NCI-H2171 treated with DMSO at 0.1 percent for 48 hours (cell line): ENCODE data around the gene CMSS1.

Experiments
- DNase-seq: peaks from one replicate; lab custom pipeline; 2025; lab: John Stamatoyannopoulos, UW

Gene CMSS1

GRCh38 chr3:100149130-100149529 is 331.5 kb downstream of the CMSS1 start:
- peak; percentile 38 for DNase-seq

GRCh38 chr3:100149713-100150415 is 332.2 kb downstream of the CMSS1 start:
- no peak for DNase-seq

- DNase-seq, result no peak
These were observed 332.8 kb downstream of the CMSS1 start for GRCh38 chr3:100150473-100150872.

- no peak for DNase-seq
These were observed 333.5 kb downstream of the CMSS1 start for GRCh38 chr3:100151024-100151707.

- DNase-seq, result no peak
These were observed 336.5 kb downstream of the CMSS1 start for GRCh38 chr3:100154171-100154570.

GRCh38 chr3:100155128-100155527 is 337.5 kb downstream of the CMSS1 start:
- no peak for DNase-seq

GRCh38 chr3:100155590-100155989 is 337.9 kb downstream of the CMSS1 start:
- DNase-seq, result no peak

GRCh38 chr3:100157685-100158084 is 340.0 kb downstream of the CMSS1 start:
- DNase-seq, result no peak

- peak; percentile 86 for DNase-seq
These were observed 341.3 kb downstream of the CMSS1 start for GRCh38 chr3:100158918-100159330.

GRCh38 chr3:100159331-100160153 is 341.9 kb downstream of the CMSS1 start:
- no peak for DNase-seq

GRCh38 chr3:100160521-100160920 is 342.9 kb downstream of the CMSS1 start:
- no peak for DNase-seq

- no peak for DNase-seq
These were observed 346.1 kb downstream of the CMSS1 start for GRCh38 chr3:100163787-100164186.

GRCh38 chr3:100164743-100165142 is 347.1 kb downstream of the CMSS1 start:
- DNase-seq, result no peak

GRCh38 chr3:100165926-100166550 is 348.4 kb downstream of the CMSS1 start:
- no peak for DNase-seq

GRCh38 chr3:100169201-100169920 is 351.7 kb downstream of the CMSS1 start:
- no peak for DNase-seq

GRCh38 chr3:100170486-100170885 is 352.8 kb downstream of the CMSS1 start:
- peak; percentile 50 for DNase-seq

- no peak for DNase-seq
These were observed 353.7 kb downstream of the CMSS1 start for GRCh38 chr3:100171211-100171914.

- DNase-seq, result no peak
These were observed 356.3 kb downstream of the CMSS1 start for GRCh38 chr3:100173961-100174360.

- no peak for DNase-seq
These were observed 358.1 kb downstream of the CMSS1 start for GRCh38 chr3:100175637-100176280.

- no peak for DNase-seq
These were observed 362.2 kb downstream of the CMSS1 start for GRCh38 chr3:100179692-100180349.
